ENCODE results near the gene PKD2L2. TPM values are rescaled to one million over a fixed set of nuclear protein-coding genes. Genes with fewer than 3 reads are reported as not detected.

PKD2L2 gene
- total and polyA plus RNA-seq, 8 donors: 0.05 to 0.23 TPM; not detected in 6

DNA sequence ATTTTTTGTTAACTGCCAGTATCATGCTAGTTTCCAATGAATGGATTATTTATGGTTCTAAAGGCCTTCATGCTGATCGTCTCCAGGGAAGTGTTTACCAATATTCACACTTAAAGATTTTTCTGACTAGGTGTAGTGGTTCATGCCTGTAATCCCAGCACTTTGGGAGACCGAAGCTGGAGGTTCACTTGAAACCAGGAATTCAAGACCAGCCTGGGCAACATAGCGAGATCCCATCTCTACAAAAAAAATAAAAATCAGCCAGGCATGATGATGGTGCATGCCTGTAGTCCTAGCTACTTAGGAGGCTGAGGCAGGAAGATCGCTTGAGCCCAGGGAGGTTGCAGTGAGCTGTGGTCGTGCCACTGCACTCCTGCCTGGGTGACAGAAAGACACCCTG, 100.2 kb downstream of the PKD2L2 start:
- no peaks in the 10 kb centered on the region for H3K27me3 ChIP-seq
- no peaks in the 10 kb centered on the region for H3K9me3 ChIP-seq
- no peak overlapping the region for H3K4me3 ChIP-seq
- intact Hi-C loops (cut with DNase I): no loop called here
- H3K4me1 ChIP-seq: peaks cover 3 to 10% (median 5%) of the 10 kb centered on the region in 3 donors
- H3K27ac ChIP-seq: no peak overlapping the region
- FAIRE-seq (no peak), ATAC-seq (no peak), DNase-seq (no peak)
- no peak for TF ChIP-seq CTCF (IDR thresholded peaks at IDR 0.05)
- WGBS, 2 donors: 92 to 94% methylated on average over 5 of the region's 5 CpGs
- H3K36me3 ChIP-seq: no peaks in the 10 kb centered on the region

Other genes with a start within 250 kb of the PKD2L2 start
- 1 to 10 TPM; 1.8 to 4.7 (median 2.9) TPM for gene KLHL3, start 153.4 kb upstream of the PKD2L2 start, total RNA-seq
- gene KLHL3, start 153.4 kb upstream of the PKD2L2 start, polyA plus RNA-seq: 1 to 10 TPM; 3.4 to 6.6 TPM
- gene HNRNPA0, start 135.1 kb upstream of the PKD2L2 start, total RNA-seq: 10 to 100 TPM in 4 of 6 donors, 1 to 10 TPM in 2; 8.0 to 14.1 (median 12.2) TPM
- 10 to 100 TPM in 1 of 2 donors, 1 to 10 TPM in 1; 9.7 to 13.8 TPM for gene HNRNPA0, start 135.1 kb upstream of the PKD2L2 start, polyA plus RNA-seq
- gene MYOT, start 21.6 kb upstream of the PKD2L2 start, total RNA-seq: under 1 TPM in 4 of 6 donors, not detected in 2; 0.19 to 0.56 (median 0.40) TPM
- gene MYOT, start 21.6 kb upstream of the PKD2L2 start, polyA plus RNA-seq: 1 to 10 TPM in 1 of 2 donors, under 1 TPM in 1; 0.34 to 1.2 TPM
- gene FAM13B, start 143.6 kb downstream of the PKD2L2 start, total RNA-seq: 10 to 100 TPM in 5 of 6 donors, 1 to 10 TPM in 1; 9.6 to 17.8 (median 12.2) TPM
- gene FAM13B, start 143.6 kb downstream of the PKD2L2 start, polyA plus RNA-seq: 1 to 10 TPM; 5.6 to 9.3 TPM
- gene WNT8A, start 194.6 kb downstream of the PKD2L2 start, total RNA-seq: not detected
- not detected for gene WNT8A, start 194.6 kb downstream of the PKD2L2 start, polyA plus RNA-seq
- 1 to 10 TPM; 1.8 to 4.3 (median 2.5) TPM for gene NME5, start 250.0 kb downstream of the PKD2L2 start, total RNA-seq
- 1 to 10 TPM; 5.6 to 9.2 TPM for gene NME5, start 250.0 kb downstream of the PKD2L2 start, polyA plus RNA-seq